HG03039 (cell line): ENCODE data around the gene CDKAL1.
A peak's percentile ranks its signal among the peaks of the same experiment; 100 is the strongest.
"Not testable (repeated sequence)": the region's sequence is repeated elsewhere in the genome, so short reads cannot be mapped to it uniquely, and the experiment has no call there.

Experiments
- ATAC-seq: cut with Tn5 transposase; IDR thresholded peaks from one replicate; pipeline ENCODE4 v1.9.1; 2021; ENCODE audit warnings: mild to moderate bottlenecking, moderate library complexity; ENCODE audit not compliant: unreplicated experiment

CDKAL1 gene

GRCh38 chr6:20909621-20910020 lies 375.4 kb downstream of the CDKAL1 start:
- ATAC-seq, result no peak

DNA sequence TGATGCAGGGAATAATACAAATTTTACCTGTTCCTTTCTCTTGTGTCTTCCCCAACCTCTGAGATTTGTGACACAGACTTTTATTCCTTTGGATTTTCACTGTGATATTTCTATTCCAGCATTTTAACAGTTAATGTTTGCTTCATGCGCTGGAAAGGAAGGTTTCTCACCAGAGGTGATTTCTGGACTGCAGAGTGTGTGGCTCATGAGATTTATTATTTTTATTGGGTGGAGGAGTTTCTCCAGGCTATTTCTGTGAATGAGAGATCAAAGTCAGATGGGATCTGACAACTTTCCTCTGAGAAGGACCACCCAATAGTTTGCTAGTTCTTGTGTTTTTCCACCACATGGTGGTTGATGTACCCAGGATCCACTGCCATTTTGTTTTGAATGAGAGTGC lies 377.5 kb downstream of the CDKAL1 start:
- ATAC-seq, result no peak

DNA sequence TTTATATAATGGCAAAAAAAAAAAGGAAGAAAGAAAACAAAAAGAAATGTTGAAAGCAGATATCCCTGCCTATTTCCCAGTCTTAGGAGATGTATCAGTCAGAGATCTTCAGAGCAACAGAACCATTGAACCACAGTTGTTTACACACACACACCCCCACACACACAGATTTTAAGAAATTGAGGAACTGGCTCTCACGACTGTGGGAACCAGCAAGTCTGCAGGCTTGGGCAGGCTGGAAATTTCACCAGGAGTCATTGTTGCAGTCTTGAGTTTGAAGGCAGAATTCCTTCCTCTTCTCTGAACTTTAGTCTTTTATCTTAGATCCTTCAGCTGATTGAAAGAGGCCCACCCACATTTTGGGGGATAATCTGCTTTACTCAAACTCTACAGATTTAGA lies 380.9 kb downstream of the CDKAL1 start:
- no peak for ATAC-seq

DNA sequence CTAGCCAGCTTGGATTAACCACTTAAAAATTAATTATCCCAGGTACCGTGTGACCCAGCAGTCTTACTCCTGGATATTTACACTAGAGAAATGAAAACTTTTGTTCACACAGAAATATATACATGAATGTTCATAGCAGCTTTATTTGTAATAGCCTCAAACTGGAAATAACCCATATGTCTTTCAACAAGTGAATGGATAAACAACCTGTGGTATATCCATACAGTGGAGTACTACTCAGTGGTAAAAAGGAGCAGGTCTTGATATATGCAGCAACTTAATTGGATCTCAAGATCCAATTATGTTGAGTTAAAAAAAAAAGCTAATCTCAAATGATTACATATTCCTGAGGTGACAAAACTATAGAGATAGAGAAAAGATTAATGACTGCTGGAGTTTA lies 381.4 kb downstream of the CDKAL1 start:
- no peak for ATAC-seq

DNA sequence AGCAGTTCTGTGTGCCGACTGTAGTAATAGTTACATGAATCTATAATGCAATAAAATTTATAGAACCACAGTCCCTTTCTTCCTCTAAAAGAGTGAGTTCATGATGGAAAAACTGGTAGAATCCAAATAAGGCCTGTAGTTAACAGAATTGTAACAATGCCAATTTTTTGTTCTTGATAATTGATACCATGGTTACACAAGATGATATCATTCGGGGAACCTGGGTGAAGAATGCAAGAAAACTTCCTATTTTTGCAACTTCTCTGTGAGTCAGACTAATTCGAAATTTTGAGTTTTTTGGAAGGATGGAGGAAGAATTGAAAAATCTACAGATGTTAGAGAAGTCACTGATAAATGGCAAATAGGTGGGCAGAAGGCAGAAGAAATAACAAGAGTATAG lies 381.8 kb downstream of the CDKAL1 start:
- ATAC-seq, result no peak

- ATAC-seq, result no peak
Measured at GRCh38 chr6:20918868-20919267, 384.6 kb downstream of the CDKAL1 start.

GRCh38 chr6:20919677-20920385 lies 385.6 kb downstream of the CDKAL1 start:
- ATAC-seq, result peak; percentile 89

DNA sequence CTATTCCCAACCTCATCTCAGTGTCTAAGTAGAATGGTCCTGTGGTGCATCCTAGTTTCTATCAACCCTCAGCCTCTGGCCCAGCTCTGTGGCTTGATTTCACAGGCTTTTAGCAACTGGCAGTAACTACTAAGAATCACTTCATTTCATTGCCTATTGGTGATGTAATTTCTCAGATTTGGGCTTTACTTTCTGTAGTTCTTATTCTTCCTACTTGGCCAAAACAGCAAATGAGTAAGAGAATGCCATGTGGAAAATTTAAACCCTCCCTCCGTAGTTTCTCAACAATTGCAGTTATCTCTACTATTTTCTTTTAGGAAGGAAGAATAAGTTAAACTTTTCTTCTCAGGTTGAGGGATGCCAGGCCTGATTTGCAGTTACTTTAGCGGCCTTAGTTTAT lies 387.3 kb downstream of the CDKAL1 start:
- ATAC-seq, result no peak

DNA sequence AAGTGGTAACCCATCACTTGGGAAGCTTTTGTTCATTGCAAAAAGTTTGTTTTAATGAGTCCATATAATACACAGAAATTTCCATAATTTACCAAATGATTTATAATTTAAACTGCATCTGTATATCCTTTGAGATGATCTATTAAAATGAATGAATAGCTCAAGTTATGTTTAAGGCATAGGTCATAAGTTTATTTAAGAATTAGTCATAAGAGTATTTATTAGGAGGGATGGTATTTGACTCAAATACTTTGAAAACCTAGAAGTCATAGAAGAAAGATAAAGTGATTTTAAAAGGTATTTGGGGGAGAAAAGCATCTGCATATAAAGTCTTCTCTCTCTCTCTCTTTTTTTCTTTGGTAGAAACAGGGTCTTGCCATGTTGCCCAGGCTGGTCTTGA lies 388.5 kb downstream of the CDKAL1 start:
- ATAC-seq, result no peak

- not testable (repeated sequence) for ATAC-seq
Measured at GRCh38 chr6:20924094-20924493, 389.8 kb downstream of the CDKAL1 start.

DNA sequence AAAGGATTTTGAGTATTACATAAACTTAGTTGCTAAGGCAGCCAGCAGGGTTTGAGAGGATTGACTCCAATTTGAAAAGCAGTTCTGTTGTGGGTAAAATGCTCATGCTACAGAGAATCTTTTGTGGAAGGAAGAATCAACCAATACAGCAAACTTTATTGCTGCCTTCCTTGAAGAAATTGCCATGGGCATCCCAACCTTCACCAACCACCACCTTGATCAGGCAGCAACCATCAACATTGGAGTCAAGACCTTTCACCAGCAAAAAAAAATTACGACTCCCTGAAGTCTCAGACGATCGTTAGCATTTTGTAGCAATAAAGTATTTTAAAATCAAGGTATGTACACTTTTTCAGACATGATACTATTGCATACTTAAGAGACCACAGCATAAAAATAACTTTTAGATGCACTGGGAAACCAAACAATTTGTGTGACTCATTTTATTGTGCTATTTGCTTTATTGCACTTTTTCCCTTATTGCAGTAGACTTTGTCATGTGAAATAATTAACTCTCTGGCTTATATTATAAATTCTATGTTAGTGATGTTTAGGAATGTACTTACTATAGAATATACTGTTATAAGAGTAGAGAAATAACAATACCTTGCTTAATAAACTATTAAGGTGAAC lies 390.8 kb downstream of the CDKAL1 start:
- ATAC-seq, result no peak

GRCh38 chr6:20927130-20927860 lies 393.0 kb downstream of the CDKAL1 start:
- no peak for ATAC-seq

DNA sequence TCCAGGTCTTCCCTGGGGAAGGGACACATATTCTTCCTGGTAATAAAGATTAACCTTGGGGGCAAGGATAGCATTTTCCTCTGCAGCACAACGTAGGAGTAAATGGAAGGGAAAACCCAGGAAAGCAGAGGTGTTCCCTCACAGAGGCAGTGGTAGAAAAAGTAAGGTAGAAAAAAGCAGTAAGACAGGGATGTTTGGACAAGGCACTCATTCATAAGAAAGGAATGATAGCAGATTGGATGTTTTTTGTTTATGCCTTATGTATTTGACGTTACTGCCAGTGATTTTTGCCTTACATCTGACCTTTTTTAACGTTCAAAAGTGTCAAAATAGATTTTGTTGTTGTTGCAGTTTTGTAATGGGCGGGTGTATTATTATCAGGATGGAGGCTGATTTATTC lies 395.0 kb downstream of the CDKAL1 start:
- no peak for ATAC-seq

DNA sequence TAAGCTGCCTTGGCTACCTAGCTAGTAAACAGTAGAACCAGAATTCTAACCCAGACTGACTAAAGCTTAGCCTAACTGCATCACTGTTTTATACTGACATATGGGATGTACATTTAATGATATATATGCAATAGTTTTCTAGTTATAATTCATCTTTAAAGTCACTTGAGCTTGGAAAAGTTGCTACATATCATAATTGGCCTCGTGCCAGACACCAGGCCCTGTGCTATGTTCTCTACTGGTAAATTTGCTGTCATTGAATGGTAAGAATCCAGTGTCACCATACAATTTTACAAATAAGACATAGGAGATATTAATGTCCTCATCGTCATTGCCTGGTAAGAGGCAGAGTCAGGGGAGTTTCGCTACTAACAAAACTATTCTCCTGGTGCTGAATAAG lies 396.8 kb downstream of the CDKAL1 start:
- ATAC-seq, result no peak

- ATAC-seq, result no peak
Measured at GRCh38 chr6:20931772-20932171, 397.5 kb downstream of the CDKAL1 start.

GRCh38 chr6:20932284-20932683 lies 398.0 kb downstream of the CDKAL1 start:
- ATAC-seq, result no peak

DNA sequence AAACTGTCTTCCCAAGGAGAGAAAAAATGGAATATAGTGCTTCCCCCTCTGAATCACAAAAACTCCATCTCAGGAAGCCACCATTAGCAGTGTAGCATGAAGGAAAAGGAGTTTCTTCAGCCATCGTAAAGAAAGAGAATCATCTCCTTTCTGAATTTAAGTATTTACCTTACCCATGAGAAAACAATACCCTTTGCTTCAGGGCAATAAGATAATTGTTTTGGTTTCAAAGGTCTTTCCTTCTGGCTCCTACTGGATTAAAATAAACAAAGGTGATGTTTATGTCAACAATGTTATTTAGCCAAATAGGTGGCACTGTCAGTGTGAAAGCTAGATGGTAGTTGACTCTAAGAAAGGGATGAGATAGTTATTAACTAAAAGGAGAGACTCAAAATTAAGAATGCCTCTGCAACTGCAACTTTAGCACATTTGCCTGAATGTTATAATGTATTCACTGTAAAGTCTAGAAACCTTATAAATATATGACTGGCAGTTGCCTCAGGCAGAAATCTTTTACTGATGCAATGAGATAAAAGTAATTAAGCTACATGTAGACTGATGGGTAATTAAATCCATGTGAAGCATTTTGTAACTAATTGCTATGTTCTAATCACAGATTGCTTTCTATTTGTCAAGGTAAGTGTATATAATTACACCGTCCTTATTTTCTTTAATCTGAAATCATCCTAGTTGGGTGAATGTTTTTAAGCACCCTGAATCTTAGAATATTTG lies 399.0 kb downstream of the CDKAL1 start:
- ATAC-seq, result no peak

GRCh38 chr6:20936949-20937348 lies 402.7 kb downstream of the CDKAL1 start:
- ATAC-seq, result no peak

DNA sequence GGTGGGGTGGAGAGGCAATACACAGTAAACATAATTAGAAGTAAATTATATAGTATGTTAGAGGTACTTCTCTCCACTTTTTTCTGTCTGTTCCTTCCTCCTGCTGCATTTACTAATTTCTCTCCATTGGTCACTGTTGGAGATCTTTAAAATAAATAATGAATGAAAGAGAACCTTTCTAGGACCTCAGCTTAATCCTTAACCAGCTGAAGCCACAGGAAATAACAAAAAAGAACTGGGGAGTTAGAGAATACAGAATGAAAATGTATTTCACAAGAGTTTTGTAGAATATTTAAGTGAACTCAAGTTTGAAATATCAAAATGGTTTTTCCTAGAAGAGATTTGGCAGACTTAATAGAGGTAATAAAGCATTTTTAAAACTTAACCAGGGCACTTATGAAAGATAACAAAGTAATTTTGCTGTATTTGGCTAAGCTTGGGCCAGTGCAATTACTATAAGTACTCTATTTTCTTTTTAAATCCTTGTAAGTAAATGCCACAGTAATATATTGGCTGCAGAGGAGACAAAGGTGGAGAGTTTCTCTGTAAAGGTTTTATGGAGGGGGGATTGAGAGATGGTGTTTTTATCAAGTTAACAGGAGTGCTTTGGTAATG lies 405.0 kb downstream of the CDKAL1 start:
- ATAC-seq, result no peak

GRCh38 chr6:20943040-20943627 lies 408.9 kb downstream of the CDKAL1 start:
- ATAC-seq, result no peak

GRCh38 chr6:20943922-20944321 lies 409.7 kb downstream of the CDKAL1 start:
- no peak for ATAC-seq
